Mesothelial cell of epicardium (in vitro differentiated cells): ENCODE measurements around the gene ADGRA1. TPM values are rescaled to one million over a fixed set of nuclear protein-coding genes. Genes with fewer than 3 reads are reported as not detected.

Source experiments
- DNase-seq, 2 experiments: peaks; one replicate each; pipeline ENCODE4 v3.0.0; 2021; ENCODE audit warnings: low spot score in 2 of 2; ENCODE audit not compliant: unreplicated experiment in 2 of 2
- H3K27ac Mint-ChIP-seq: 2 replicates; pipeline ENCODE4 v1.8.0; 2021; ENCODE audit warnings: mixed read lengths
- H3K27me3 Mint-ChIP-seq: 2 replicates; pipeline ENCODE4 v1.8.0; 2021; ENCODE audit warnings: low read depth, mixed read lengths
- H3K36me3 Mint-ChIP-seq: 2 replicates; pipeline ENCODE4 v1.8.0; 2021; ENCODE audit warnings: mixed read lengths
- H3K4me1 Mint-ChIP-seq: 2 replicates; pipeline ENCODE4 v1.8.0; 2021; ENCODE audit warnings: mixed read lengths
- H3K4me3 Mint-ChIP-seq: 2 replicates; pipeline ENCODE4 v1.8.0; 2021; ENCODE audit warnings: mild to moderate bottlenecking, moderate library complexity, mixed read lengths
- H3K9me3 Mint-ChIP-seq: 2 replicates; pipeline ENCODE4 v1.8.0; 2021; ENCODE audit warnings: mixed read lengths
- CTCF ChIP-seq: fragments of 200-600 bp; sonication (generic); IDR thresholded peaks from one replicate; pipeline ENCODE4 v1.5.0; 2021; ENCODE audit warnings: antibody characterized with exemption; ENCODE audit not compliant: unreplicated experiment
- total RNA-seq: library from RNA; stranded (reverse); gene quantifications from 3 replicates; pipeline ENCODE4 v1.2.1, GENCODE V29; 2021

ADGRA1 gene
- total RNA-seq, 1 donor from 2014 or later, result not detected

GRCh38 chr10:133067149-133068105, 20.3 kb upstream of the ADGRA1 start:
- TF ChIP-seq CTCF, result no peak

GRCh38 chr10:133068111-133069032, 19.4 kb upstream of the ADGRA1 start:
- Mint-ChIP-seq H3K4me3 (no peak overlapping the region), H3K36me3 (no peaks in the 10 kb centered on the region), H3K27me3 (peaks cover 8% of the 10 kb centered on the region), H3K27ac (no peak overlapping the region), H3K4me1 (no peaks in the 10 kb centered on the region), H3K9me3 (no peaks in the 10 kb centered on the region)
- DNase-seq, result no peak
- TF ChIP-seq CTCF, result no peak

More at GRCh38 chr10:133067149-133068105, 20.3 kb upstream of the ADGRA1 start:
- H3K4me1 Mint-ChIP-seq, result no peaks in the 10 kb centered on the region
- no peaks in the 10 kb centered on the region for H3K9me3 Mint-ChIP-seq
- H3K36me3 Mint-ChIP-seq, result no peaks in the 10 kb centered on the region
- no peak for DNase-seq
- no peak overlapping the region for H3K27ac Mint-ChIP-seq
- no peak overlapping the region for H3K4me3 Mint-ChIP-seq
- H3K27me3 Mint-ChIP-seq, result peaks cover 12% of the 10 kb centered on the region

GRCh38 chr10:133069033-133069525, 18.6 kb upstream of the ADGRA1 start:
- Mint-ChIP-seq H3K27me3 (peaks cover 8% of the 10 kb centered on the region), H3K9me3 (no peaks in the 10 kb centered on the region), H3K4me1 (no peaks in the 10 kb centered on the region), H3K27ac (no peak overlapping the region), H3K36me3 (no peaks in the 10 kb centered on the region), H3K4me3 (no peak overlapping the region)
- no peak for TF ChIP-seq CTCF
- no peak for DNase-seq

GRCh38 chr10:133070405-133070804, 17.3 kb upstream of the ADGRA1 start:
- DNase-seq, result no peak
- H3K4me1 Mint-ChIP-seq, result no peaks in the 10 kb centered on the region
- H3K27me3 Mint-ChIP-seq, result peaks cover 8% of the 10 kb centered on the region
- no peaks in the 10 kb centered on the region for H3K9me3 Mint-ChIP-seq
- H3K36me3 Mint-ChIP-seq, result no peaks in the 10 kb centered on the region
- TF ChIP-seq CTCF, result no peak
- no peak overlapping the region for H3K4me3 Mint-ChIP-seq
- H3K27ac Mint-ChIP-seq, result no peak overlapping the region

GRCh38 chr10:133070810-133071209, 16.9 kb upstream of the ADGRA1 start:
- Mint-ChIP-seq H3K27me3 (peaks cover 8% of the 10 kb centered on the region), H3K9me3 (no peaks in the 10 kb centered on the region), H3K4me3 (no peak overlapping the region), H3K36me3 (no peaks in the 10 kb centered on the region), H3K27ac (no peak overlapping the region), H3K4me1 (no peaks in the 10 kb centered on the region)
- no peak for DNase-seq
- TF ChIP-seq CTCF, result no peak
